ENCODE results near the gene JMY.

DNA sequence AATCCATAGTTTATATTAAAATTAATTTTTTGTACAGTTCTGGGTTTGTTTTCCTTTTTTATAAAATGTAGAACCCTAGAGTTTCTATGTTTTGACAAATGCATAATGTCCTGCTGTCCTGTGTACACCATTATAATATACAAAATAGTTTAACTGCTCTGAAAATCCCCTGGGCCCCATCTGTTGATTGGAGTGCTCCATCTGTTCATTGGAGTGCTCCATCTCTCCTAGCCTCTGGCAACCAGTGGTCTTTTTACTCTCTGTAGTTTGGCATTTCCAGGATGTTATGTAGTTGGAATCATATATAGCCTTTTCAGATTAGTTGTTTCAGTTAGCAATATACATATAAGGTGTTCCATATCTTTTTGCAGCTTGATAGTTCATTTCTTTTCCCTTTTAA lies 31.2 kb downstream of the JMY start:
- TF ChIP-seq, protein P1, sequence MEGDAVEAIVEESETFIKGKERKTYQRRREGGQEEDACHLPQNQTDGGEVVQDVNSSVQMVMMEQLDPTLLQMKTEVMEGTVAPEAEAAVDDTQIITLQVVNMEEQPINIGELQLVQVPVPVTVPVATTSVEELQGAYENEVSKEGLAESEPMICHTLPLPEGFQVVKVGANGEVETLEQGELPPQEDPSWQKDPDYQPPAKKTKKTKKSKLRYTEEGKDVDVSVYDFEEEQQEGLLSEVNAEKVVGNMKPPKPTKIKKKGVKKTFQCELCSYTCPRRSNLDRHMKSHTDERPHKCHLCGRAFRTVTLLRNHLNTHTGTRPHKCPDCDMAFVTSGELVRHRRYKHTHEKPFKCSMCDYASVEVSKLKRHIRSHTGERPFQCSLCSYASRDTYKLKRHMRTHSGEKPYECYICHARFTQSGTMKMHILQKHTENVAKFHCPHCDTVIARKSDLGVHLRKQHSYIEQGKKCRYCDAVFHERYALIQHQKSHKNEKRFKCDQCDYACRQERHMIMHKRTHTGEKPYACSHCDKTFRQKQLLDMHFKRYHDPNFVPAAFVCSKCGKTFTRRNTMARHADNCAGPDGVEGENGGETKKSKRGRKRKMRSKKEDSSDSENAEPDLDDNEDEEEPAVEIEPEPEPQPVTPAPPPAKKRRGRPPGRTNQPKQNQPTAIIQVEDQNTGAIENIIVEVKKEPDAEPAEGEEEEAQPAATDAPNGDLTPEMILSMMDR (IDR thresholded peaks at IDR 0.05), result no peak
- TF ChIP-seq POLR2A (IDR thresholded peaks at IDR 0.05), result no peak

Data from esophagus squamous epithelium (tissue), 4 donors.